Activated B cell treated with CpG ODN at 0.5 μM for 24 hours (primary cell): ENCODE results near the gene MAPKAPK3. TPM values are rescaled to one million over a fixed set of nuclear protein-coding genes. Genes with fewer than 3 reads are reported as not detected.

Source experiments
- ATAC-seq: fragments of 200-7000 bp; cut with Tn5 transposase; one replicate; pipeline ENCODE4 v1.10.0; 2021; ENCODE audit warnings: low read depth, mild to moderate bottlenecking, moderate library complexity
- CTCF ChIA-PET: fragments of 350-600 bp; sonication (Branson Sonifier 250); formaldehyde crosslinking; loops from one replicate; lab custom pipeline; 2021; ENCODE audit warnings: antibody characterized with exemption; lab: Charles Lee
- POLR2A ChIA-PET: fragments of 350-600 bp; sonication (Branson Sonifier 250); formaldehyde crosslinking; loops from one replicate; lab custom pipeline; 2021; ENCODE audit warnings: antibody characterized with exemption; lab: Charles Lee
- DNase-seq: peaks from one replicate; pipeline ENCODE4 v3.0.0; 2022
- H3K27ac Mint-ChIP-seq: one replicate; pipeline ENCODE4 v1.8.0; 2020; ENCODE audit warnings: mixed read lengths
- H3K27me3 Mint-ChIP-seq: one replicate; pipeline ENCODE4 v1.8.0; 2021; ENCODE audit warnings: mixed read lengths
- H3K36me3 Mint-ChIP-seq: one replicate; pipeline ENCODE4 v1.8.0; 2021; ENCODE audit warnings: low read depth, mixed read lengths
- H3K4me1 Mint-ChIP-seq: one replicate; pipeline ENCODE4 v1.8.0; 2021; ENCODE audit warnings: mixed read lengths
- H3K4me3 Mint-ChIP-seq: one replicate; pipeline ENCODE4 v1.8.0; 2020; ENCODE audit warnings: mild to moderate bottlenecking, mixed read lengths
- H3K9me3 Mint-ChIP-seq: one replicate; pipeline ENCODE4 v1.8.0; 2020; ENCODE audit warnings: mixed read lengths
- CTCF ChIP-seq: fragments of 200-600 bp; IDR thresholded peaks from one replicate; pipeline ENCODE4 v1.8.0; 2022; ENCODE audit warnings: antibody characterized with exemption, mild to moderate bottlenecking
- intact Hi-C: fragments of 100-400 bp; cut with micrococcal nuclease; formaldehyde crosslinking; loops from one replicate; pipeline ENCODE4 v1.15.1; 2024
- total RNA-seq: library from RNA; stranded (reverse); gene quantifications from 2 replicates; pipeline ENCODE4 v1.2.3, GENCODE V29; 2022

The MAPKAPK3 gene
- total RNA-seq, 1 donor from 2014 or later, result 18.2 TPM

- Mint-ChIP-seq H3K27me3 (no peaks in the 10 kb centered on the region), H3K27ac (no peak overlapping the region), H3K4me1 (peaks cover 49% of the 10 kb centered on the region), H3K36me3 (no peaks in the 10 kb centered on the region), H3K9me3 (no peaks in the 10 kb centered on the region), H3K4me3 (no peak overlapping the region)
- ChIA-PET POLR2A (interaction anchor here (1.2 to 5.4 kb wide), 2 partner anchors 8 to 39 kb away, joined by 3 to 125 read pairs; partner anchors contain the start of genes C3orf18 and HEMK1), CTCF (interaction anchor here (1.1 to 8.1 kb wide), 3 partner anchors 18 to 44 kb away, joined by 3 to 245 read pairs (median 60); partner anchors contain the start of genes C3orf18 and HEMK1)
- no peak for TF ChIP-seq CTCF
- DNase-seq, result no peak
- no peak for ATAC-seq
- intact Hi-C loops, result no loop called here
Observed at GRCh38 chr3:50609071-50609762, 7.7 kb upstream of the MAPKAPK3 start.

- Mint-ChIP-seq H3K9me3 (no peaks in the 10 kb centered on the region), H3K27ac (no peak overlapping the region), H3K27me3 (no peaks in the 10 kb centered on the region), H3K4me3 (no peak overlapping the region), H3K4me1 (peaks cover 44% of the 10 kb centered on the region), H3K36me3 (no peaks in the 10 kb centered on the region)
- ChIA-PET POLR2A (interaction anchor here (0.8 to 5.4 kb wide), 5 partner anchors 8 to 775 kb away, joined by 3 to 125 read pairs (median 3); partner anchors contain the start of genes C3orf18, HEMK1 and MANF), CTCF (interaction anchor here (1.1 to 8.1 kb wide), 3 partner anchors 18 to 43 kb away, joined by 3 to 245 read pairs (median 60); partner anchors contain the start of genes C3orf18 and HEMK1)
- no peak for TF ChIP-seq CTCF
- ATAC-seq, result no peak
- no peak for DNase-seq
- intact Hi-C loops, result loop anchor here (2.0 to 10.0 kb wide), 4 partner anchors 19 to 1365 kb away; partner anchors contain the start of genes ABHD14A, ABHD14B and CACNA2D2
Observed at GRCh38 chr3:50609763-50610085, 7.2 kb upstream of the MAPKAPK3 start.

GRCh38 chr3:50610181-50610971 is 6.6 kb upstream of the MAPKAPK3 start:
- Mint-ChIP-seq H3K27me3 (no peaks in the 10 kb centered on the region), H3K9me3 (no peaks in the 10 kb centered on the region), H3K27ac (no peak overlapping the region), H3K36me3 (no peaks in the 10 kb centered on the region), H3K4me3 (peak overlapping the region; percentile 87), H3K4me1 (peaks cover 38% of the 10 kb centered on the region)
- intact Hi-C loops, result loop anchor here (2.0 to 10.0 kb wide), 4 partner anchors 20 to 1364 kb away; partner anchors contain the start of genes ABHD14A, ABHD14B and CACNA2D2
- DNase-seq (no peak), ATAC-seq (no peak)
- no peak for TF ChIP-seq CTCF
- POLR2A ChIA-PET, result interaction anchor here (0.8 to 5.4 kb wide), 6 partner anchors 9 to 775 kb away, joined by 3 to 125 read pairs (median 3); partner anchors contain the start of genes C3orf18, HEMK1 and MANF
- CTCF ChIA-PET, result interaction anchor here (1.1 to 8.1 kb wide), 5 partner anchors 19 to 68 kb away, joined by 3 to 245 read pairs (median 8); partner anchors contain the start of genes C3orf18 and HEMK1

- TF ChIP-seq CTCF, result no peak
- intact Hi-C loops, result loop anchor here (1.0 to 10.0 kb wide), 7 partner anchors 10 to 1364 kb away; partner anchors contain the start of genes ABHD14A, ABHD14B, CACNA2D2 and CYB561D2
- Mint-ChIP-seq H3K4me3 (peak overlapping the region; percentile 87), H3K36me3 (no peaks in the 10 kb centered on the region), H3K27ac (peak overlapping the region; percentile 77), H3K27me3 (no peaks in the 10 kb centered on the region), H3K9me3 (no peaks in the 10 kb centered on the region), H3K4me1 (peaks cover 35% of the 10 kb centered on the region)
- ATAC-seq, result no peak
- ChIA-PET CTCF (interaction anchor here (1.0 to 8.1 kb wide), 7 partner anchors 17 to 263 kb away, joined by 3 to 245 read pairs (median 4); partner anchors contain the start of genes C3orf18 and HEMK1), POLR2A (interaction anchor here (0.8 to 5.4 kb wide), 10 partner anchors 9 to 778 kb away, joined by 3 to 125 read pairs (median 4); partner anchors contain the start of genes C3orf18 and HEMK1)
- DNase-seq, result no peak
Observed at GRCh38 chr3:50610992-50611463, 5.9 kb upstream of the MAPKAPK3 start.
